NCI-H1436 (cell line): Measurements from ENCODE around the gene PTPN18.

Experiments
- DNase-seq: peaks from one replicate; lab custom pipeline; 2025; lab: John Stamatoyannopoulos, UW

The PTPN18 gene

GRCh38 chr2:130365075-130365474 is 9.2 kb downstream of the PTPN18 start:
- no peak for DNase-seq

- DNase-seq, result no peak
Observed at GRCh38 chr2:130365963-130366362, 10.1 kb downstream of the PTPN18 start.

- DNase-seq, result no peak
Observed at GRCh38 chr2:130366720-130367119, 10.9 kb downstream of the PTPN18 start.

- DNase-seq, result no peak
Observed at GRCh38 chr2:130368786-130369185, 12.9 kb downstream of the PTPN18 start.

- DNase-seq, result no peak
Observed at GRCh38 chr2:130369311-130369964, 13.6 kb downstream of the PTPN18 start.

DNA sequence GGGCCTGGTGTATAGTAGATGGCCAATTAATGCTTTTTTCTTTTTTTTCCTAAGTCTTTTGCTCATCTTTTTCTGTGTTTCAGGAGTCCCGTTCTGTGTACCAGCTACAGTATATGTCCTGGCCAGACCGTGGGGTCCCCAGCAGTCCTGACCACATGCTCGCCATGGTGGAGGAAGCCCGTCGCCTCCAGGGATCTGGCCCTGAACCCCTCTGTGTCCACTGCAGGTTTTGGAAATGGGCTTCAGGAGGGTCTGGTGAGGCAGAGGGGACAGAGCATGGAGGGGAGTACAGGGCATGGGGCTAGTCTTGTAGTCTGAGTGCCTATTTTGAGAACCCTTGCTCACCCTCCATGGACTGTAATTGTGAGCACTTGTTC is 14.1 kb downstream of the PTPN18 start:
- no peak for DNase-seq

GRCh38 chr2:130370490-130370889 is 14.6 kb downstream of the PTPN18 start:
- DNase-seq, result no peak

DNA sequence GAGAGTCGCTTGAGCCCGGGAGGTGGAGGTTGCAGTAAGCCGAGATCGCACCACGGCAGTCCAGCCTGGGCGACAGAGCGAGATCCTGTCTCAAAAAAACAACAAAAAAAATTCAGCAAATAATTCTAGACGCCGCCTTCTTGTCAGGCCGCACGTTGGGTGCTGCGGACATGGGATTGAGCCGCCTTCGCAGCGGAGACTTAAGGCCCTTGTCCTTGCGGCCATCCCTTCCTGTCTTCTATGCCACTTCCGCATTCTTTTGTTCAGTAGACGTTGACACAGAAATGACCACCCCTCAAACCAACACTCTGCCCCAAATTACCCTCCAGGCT is 15.8 kb downstream of the PTPN18 start:
- no peak for DNase-seq

- DNase-seq, result peak; percentile 70
Observed at GRCh38 chr2:130372055-130372832, 16.4 kb downstream of the PTPN18 start.

- DNase-seq, result no peak
Observed at GRCh38 chr2:130372833-130373807, 17.3 kb downstream of the PTPN18 start.

GRCh38 chr2:130373808-130374365 is 18.0 kb downstream of the PTPN18 start:
- DNase-seq, result no peak

GRCh38 chr2:130374587-130375290 is 18.9 kb downstream of the PTPN18 start:
- DNase-seq, result no peak

- no peak for DNase-seq
Observed at GRCh38 chr2:130375291-130376266, 19.7 kb downstream of the PTPN18 start.

GRCh38 chr2:130376433-130377293 is 20.8 kb downstream of the PTPN18 start:
- no peak for DNase-seq

- no peak for DNase-seq
Observed at GRCh38 chr2:130377491-130377890, 21.6 kb downstream of the PTPN18 start.

GRCh38 chr2:130378206-130378897 is 22.5 kb downstream of the PTPN18 start:
- DNase-seq, result no peak

GRCh38 chr2:130378898-130379214 is 23.0 kb downstream of the PTPN18 start:
- no peak for DNase-seq

GRCh38 chr2:130380096-130380934 is 24.5 kb downstream of the PTPN18 start:
- DNase-seq, result no peak
